Astrocyte (in vitro differentiated cells and primary cell): ENCODE results near the gene SUGCT. TPM values are rescaled to one million over a fixed set of nuclear protein-coding genes. Genes with fewer than 3 reads are reported as not detected.

Experiments used
- DNase-seq: peaks from one replicate; pipeline ENCODE4 v3.0.0-alpha.2; 2010; ENCODE audit warnings: low read depth
- FAIRE-seq: peaks from 2 replicates; lab custom pipeline; 2011; peaks lifted over from hg19 to GRCh38; lab: Jason Lieb, UNC
- H2AFZ ChIP-seq: 2 replicates; pipeline ENCODE4 v1.6.0; 2012; ENCODE audit warnings: low read depth, low read length, inconsistent platforms
- H3K27ac ChIP-seq: 2 replicates; pipeline ENCODE4 v1.5.1; 2011; ENCODE audit warnings: low read depth, low read length, inconsistent platforms
- H3K27me3 ChIP-seq: 2 replicates; pipeline ENCODE4 v1.6.0; 2011; ENCODE audit warnings: low read length, inconsistent platforms; ENCODE audit not compliant: insufficient read depth
- H3K36me3 ChIP-seq: 2 replicates; pipeline ENCODE4 v1.5.1; 2011; ENCODE audit warnings: low read length, inconsistent platforms; ENCODE audit not compliant: insufficient read depth
- H3K4me1 ChIP-seq: 2 replicates; pipeline ENCODE4 v1.5.1; 2011; ENCODE audit warnings: low read length, inconsistent platforms; ENCODE audit not compliant: insufficient read depth
- H3K4me2 ChIP-seq: 2 replicates; pipeline ENCODE4 v1.6.0; 2012; ENCODE audit warnings: low read length, inconsistent platforms
- H3K4me3 ChIP-seq: 2 replicates; pipeline ENCODE4 v1.5.1; 2011; ENCODE audit warnings: low read depth, mild to moderate bottlenecking, low read length, inconsistent platforms; ENCODE audit not compliant: insufficient read depth
- H3K79me2 ChIP-seq: 2 replicates; pipeline ENCODE4 v1.6.0; 2012; ENCODE audit warnings: mild to moderate bottlenecking, low read length, inconsistent platforms; ENCODE audit not compliant: insufficient read depth
- H3K9ac ChIP-seq: 2 replicates; pipeline ENCODE4 v1.6.0; 2012; ENCODE audit warnings: mild to moderate bottlenecking, low read length, inconsistent platforms
- H3K9me3 ChIP-seq: 2 replicates; pipeline ENCODE4 v1.5.1; 2012; ENCODE audit warnings: low read depth, mild to moderate bottlenecking, low read length, inconsistent platforms; ENCODE audit not compliant: insufficient read depth
- H4K20me1 ChIP-seq: 2 replicates; pipeline ENCODE4 v1.6.0; 2012; ENCODE audit warnings: low read length, inconsistent platforms; ENCODE audit not compliant: insufficient read depth
- H3K27ac Mint-ChIP-seq: one replicate; pipeline ENCODE4 v1.8.0; 2021; ENCODE audit warnings: mild to moderate bottlenecking, mixed read lengths; ENCODE audit not compliant: unreplicated experiment
- H3K27me3 Mint-ChIP-seq: one replicate; pipeline ENCODE4 v1.8.0; 2021; ENCODE audit warnings: low read depth, mixed read lengths; ENCODE audit not compliant: unreplicated experiment
- H3K36me3 Mint-ChIP-seq: one replicate; pipeline ENCODE4 v1.8.0; 2021; ENCODE audit warnings: low read depth, mixed read lengths; ENCODE audit not compliant: unreplicated experiment
- H3K4me1 Mint-ChIP-seq: one replicate; pipeline ENCODE4 v1.8.0; 2021; ENCODE audit warnings: low read depth, mixed read lengths; ENCODE audit not compliant: unreplicated experiment
- H3K4me3 Mint-ChIP-seq: one replicate; pipeline ENCODE4 v1.8.0; 2021; ENCODE audit warnings: mild to moderate bottlenecking, moderate library complexity, mixed read lengths; ENCODE audit not compliant: unreplicated experiment
- H3K9me3 Mint-ChIP-seq: one replicate; pipeline ENCODE4 v1.8.0; 2021; ENCODE audit warnings: mild to moderate bottlenecking, mixed read lengths; ENCODE audit not compliant: unreplicated experiment
- CTCF ChIP-seq: IDR thresholded peaks from 2 replicates; pipeline ENCODE4 v1.5.1; 2011; ENCODE audit warnings: low read depth, mild to moderate bottlenecking, inconsistent platforms, low read length, moderate library complexity; ENCODE audit not compliant: insufficient read depth
- EZH2 ChIP-seq: IDR thresholded peaks from 2 replicates; pipeline ENCODE4 v1.6.1; 2012; ENCODE audit warnings: mild to moderate bottlenecking, low read length, inconsistent platforms; ENCODE audit not compliant: insufficient read depth
- total RNA-seq: library from RNA; stranded (reverse); gene quantifications from 2 replicates; pipeline ENCODE4 v1.2.1, GENCODE V29; 2021

The SUGCT gene
- total RNA-seq, 1 donor from 2014 or later, result 15.5 TPM

GRCh38 chr7:40793132-40793531 is 658.3 kb downstream of the SUGCT start:
- Histone ChIP-seq H3K27me3 (no peaks in the 10 kb centered on the region), H3K79me2 (no peaks in the 10 kb centered on the region), H3K27ac (peak overlapping the region; percentile 9), H3K4me3 (no peak overlapping the region), H3K4me2 (peak overlapping the region; percentile 28), H3K4me1 (peaks cover 4% of the 10 kb centered on the region), H3K36me3 (no peaks in the 10 kb centered on the region), H4K20me1 (no peaks in the 10 kb centered on the region), H3K9me3 (no peaks in the 10 kb centered on the region), H3K9ac (no peak overlapping the region), H2AFZ (no peak overlapping the region)
- Mint-ChIP-seq H3K27ac (no peak overlapping the region), H3K9me3 (no peaks in the 10 kb centered on the region), H3K36me3 (no peaks in the 10 kb centered on the region), H3K27me3 (no peaks in the 10 kb centered on the region), H3K4me1 (peaks cover 8% of the 10 kb centered on the region), H3K4me3 (no peak overlapping the region)
- DNase-seq (peak; percentile 74), FAIRE-seq (peak; percentile 80)
- no peak for TF ChIP-seq CTCF
- TF ChIP-seq EZH2, result no peak

DNA sequence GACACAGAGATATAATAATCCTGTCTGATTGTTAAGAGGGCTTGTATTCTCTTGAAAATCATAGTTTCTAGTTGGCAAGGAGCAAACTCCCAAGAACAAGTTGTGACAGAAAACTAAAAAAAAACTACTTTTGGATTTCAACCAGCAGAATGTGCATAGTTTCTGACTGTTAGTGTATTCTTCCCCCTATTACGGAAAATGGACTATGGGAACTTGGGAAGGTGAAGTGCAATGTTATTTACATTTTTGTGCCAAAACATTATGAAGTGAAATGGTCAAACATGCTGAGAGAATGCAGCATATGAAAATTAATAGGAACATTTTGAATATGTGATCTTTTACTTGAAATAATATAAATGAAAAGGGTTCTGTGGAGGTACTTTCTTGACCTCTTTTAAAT is 660.8 kb downstream of the SUGCT start:
- Mint-ChIP-seq H3K36me3 (no peaks in the 10 kb centered on the region), H3K4me1 (peaks cover 8% of the 10 kb centered on the region), H3K27me3 (no peaks in the 10 kb centered on the region), H3K27ac (no peak overlapping the region), H3K9me3 (no peaks in the 10 kb centered on the region), H3K4me3 (no peak overlapping the region)
- H3K9me3 ChIP-seq, result no peaks in the 10 kb centered on the region
- H3K4me2 ChIP-seq, result no peak overlapping the region
- H3K36me3 ChIP-seq, result no peaks in the 10 kb centered on the region
- H3K27ac ChIP-seq, result no peak overlapping the region
- no peak for TF ChIP-seq CTCF
- TF ChIP-seq EZH2, result no peak
- FAIRE-seq, result peak; percentile 75
- no peak overlapping the region for H2AFZ ChIP-seq
- no peaks in the 10 kb centered on the region for H3K27me3 ChIP-seq
- no peaks in the 10 kb centered on the region for H3K79me2 ChIP-seq
- no peak overlapping the region for H3K9ac ChIP-seq
- no peak overlapping the region for H3K4me3 ChIP-seq
- H3K4me1 ChIP-seq, result peaks cover 4% of the 10 kb centered on the region
- DNase-seq, result no peak
- H4K20me1 ChIP-seq, result no peaks in the 10 kb centered on the region

- Histone ChIP-seq H3K4me1 (peaks cover 4% of the 10 kb centered on the region), H3K4me2 (no peak overlapping the region), H3K36me3 (no peaks in the 10 kb centered on the region), H3K4me3 (no peak overlapping the region), H3K9ac (no peak overlapping the region), H3K79me2 (no peaks in the 10 kb centered on the region), H4K20me1 (no peaks in the 10 kb centered on the region), H3K9me3 (no peaks in the 10 kb centered on the region), H3K27ac (no peak overlapping the region), H3K27me3 (no peaks in the 10 kb centered on the region), H2AFZ (no peak overlapping the region)
- Mint-ChIP-seq H3K27ac (no peak overlapping the region), H3K4me1 (peaks cover 8% of the 10 kb centered on the region), H3K9me3 (no peaks in the 10 kb centered on the region), H3K27me3 (no peaks in the 10 kb centered on the region), H3K36me3 (no peaks in the 10 kb centered on the region), H3K4me3 (no peak overlapping the region)
- TF ChIP-seq EZH2 (no peak), CTCF (no peak)
- FAIRE-seq, result no peak
- no peak for DNase-seq
Observed at GRCh38 chr7:40796723-40797122, 661.9 kb downstream of the SUGCT start.
